Measurements from ENCODE around the gene DGKG.

Gene DGKG

DNA sequence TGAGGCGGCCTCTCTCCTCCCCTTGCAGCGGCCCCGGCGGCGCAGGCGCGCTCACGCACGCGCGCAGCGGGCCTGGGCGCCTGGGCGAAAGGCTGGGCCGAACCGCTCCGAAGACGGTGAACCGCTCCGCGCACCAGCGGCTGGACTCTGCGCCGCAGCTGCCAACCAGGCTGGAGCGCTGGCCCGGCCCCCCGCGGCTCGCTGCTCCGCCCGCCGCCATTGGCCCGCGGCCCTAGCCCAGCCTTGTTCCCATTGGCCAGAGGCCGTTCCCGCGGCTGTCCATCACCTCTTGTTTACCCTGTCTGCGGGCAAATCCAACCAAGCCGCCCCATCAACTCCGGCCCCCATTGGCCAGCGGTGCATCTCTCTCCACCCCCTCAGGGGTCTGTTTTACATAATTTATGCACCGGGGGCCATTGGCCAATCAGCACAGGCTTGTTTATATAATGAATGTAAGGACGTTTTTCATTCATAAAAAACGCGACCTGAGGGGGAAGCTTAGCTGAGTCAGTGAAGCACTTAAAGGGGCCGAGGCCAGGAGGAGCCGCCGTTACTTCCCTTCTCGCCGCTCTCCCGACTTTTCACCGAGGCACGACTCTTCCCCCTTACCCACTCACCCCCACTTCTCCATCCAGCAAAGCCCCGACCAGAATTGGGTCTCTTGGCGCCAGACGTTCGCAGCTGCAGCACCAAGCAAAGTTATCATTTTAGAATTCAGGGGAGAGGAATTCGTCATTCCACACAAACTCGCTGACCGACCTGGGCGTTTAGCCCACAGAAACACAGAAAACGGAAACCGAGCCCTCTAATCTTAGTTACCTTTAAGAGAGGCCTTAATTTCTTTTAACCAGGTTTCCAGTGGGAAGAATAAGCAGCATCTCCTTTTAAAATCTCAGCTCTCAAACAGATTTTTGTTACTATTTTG lies 252.8 kb downstream of the DGKG start, which contains the start of gene ETV5:
Gene ETV5 (minus strand): TSS at position 149 of the 925 bp plus-strand sequence. CDS start 3,221 bp downstream, outside the sequence.
- DNase-seq (ENCODE audit: low spot score in 2 of 2): peak; percentile 80 to 95
- ATAC-seq: peak; percentile 95
- H3K4me1 Mint-ChIP-seq: peaks cover 49% of the 10 kb centered on the region
- peak within 1 kb of the TSS; percentile 82 for H3K4me3 Mint-ChIP-seq
- peak within 1 kb of the TSS; percentile 63 for H3K27ac Mint-ChIP-seq
- no peaks in the 10 kb centered on the region for H3K9me3 Mint-ChIP-seq
- H3K36me3 Mint-ChIP-seq: peaks cover 28% of the 10 kb centered on the region

DNA sequence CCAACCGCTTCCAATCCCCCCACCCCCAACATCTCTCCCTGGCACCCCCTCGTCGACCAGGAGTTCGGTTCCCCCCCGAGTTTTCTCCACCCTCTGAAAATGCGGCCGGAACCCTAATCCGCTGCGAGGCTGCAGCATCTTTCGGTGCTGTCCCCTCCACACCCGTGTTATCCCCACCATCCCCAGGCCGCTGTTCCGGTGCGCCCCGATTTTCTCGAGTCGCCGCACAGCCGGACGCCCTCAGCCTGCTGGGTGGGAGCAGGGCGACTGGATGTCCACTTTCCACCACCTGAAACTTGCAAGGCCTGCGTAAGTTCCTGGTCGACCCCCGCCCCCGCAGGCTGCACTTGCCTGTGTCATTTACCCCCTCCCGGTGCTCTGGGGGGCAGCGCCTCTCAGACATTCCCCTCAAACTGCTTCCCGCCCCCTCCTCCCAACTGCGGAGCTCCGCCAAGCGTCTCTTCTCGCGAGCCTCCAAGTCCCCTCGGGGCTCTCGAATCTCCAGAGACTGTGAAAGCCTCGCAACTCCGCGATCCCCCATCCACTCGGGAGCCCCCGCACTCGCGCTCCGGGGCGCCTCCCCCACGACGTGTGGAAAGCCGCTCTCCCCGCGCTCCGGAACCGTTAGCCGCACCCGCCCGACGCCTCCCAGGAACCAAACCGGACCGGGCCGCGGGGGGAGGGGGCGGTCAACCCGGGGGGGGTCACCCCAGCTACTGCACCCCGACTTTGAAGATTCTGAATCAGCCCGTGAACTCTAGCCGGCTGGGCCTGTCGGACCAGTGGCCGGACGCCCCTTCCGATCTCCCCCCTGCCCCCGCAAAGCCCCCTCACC lies 253.7 kb downstream of the DGKG start:
- H3K27ac Mint-ChIP-seq: no peak overlapping the region
- ATAC-seq: peak; percentile 11
- H3K4me3 Mint-ChIP-seq: peak overlapping the region; percentile 82

DNA sequence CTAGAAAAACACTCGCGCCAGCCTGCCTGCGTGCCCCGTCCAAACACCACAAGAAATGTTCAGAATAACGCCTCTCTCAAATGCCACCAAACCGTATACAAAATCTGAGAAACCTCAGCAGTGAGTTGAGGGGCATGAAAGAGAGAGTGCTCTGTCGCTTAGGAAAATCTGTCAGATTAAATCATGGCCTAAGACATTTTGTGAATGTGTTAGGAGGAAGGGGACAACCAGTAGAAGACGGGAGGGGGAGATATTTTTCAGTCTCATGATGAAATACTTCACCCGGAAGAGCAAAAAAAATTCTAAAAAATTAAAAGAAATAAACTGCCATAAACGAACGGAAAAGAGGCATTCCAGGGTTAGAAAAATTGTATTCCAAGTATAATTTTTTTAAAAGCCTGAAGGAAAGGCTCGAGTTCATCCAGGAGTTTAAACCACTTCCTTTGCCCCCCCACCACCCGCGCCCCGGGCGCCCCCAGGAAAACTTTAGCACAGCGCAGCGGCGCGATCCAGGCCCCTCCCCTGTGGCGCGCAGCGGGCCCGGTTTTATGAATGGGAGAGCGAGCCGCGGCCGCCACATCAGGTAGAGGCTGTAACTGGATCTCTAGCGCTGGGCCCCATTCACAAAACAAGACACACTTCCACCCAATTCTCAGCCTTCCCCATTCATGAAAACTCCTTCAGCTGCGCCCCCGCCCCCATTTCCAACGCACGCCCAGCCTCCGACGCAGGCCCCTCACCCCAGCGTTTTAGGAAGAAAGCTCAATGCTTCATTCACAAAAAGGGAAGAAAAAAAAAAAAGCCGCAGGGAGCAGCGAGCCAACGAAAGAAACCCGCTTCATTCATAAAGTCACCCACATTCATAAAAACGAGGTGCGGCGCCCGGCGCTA lies 254.6 kb downstream of the DGKG start:
- ATAC-seq: no peak
- peaks cover 49% of the 10 kb centered on the region for H3K4me1 Mint-ChIP-seq
- no peak overlapping the region for H3K27ac Mint-ChIP-seq
- H3K36me3 Mint-ChIP-seq: peaks cover 28% of the 10 kb centered on the region
- DNase-seq (ENCODE audit: low spot score in 2 of 2): peak; percentile 9 to 57
- H3K9me3 Mint-ChIP-seq: no peaks in the 10 kb centered on the region
- peak overlapping the region; percentile 82 for H3K4me3 Mint-ChIP-seq

More for the DNA sequence above, 253.7 kb downstream of the DGKG start:
- Mint-ChIP-seq H3K36me3 (peaks cover 28% of the 10 kb centered on the region), H3K4me1 (peaks cover 49% of the 10 kb centered on the region), H3K9me3 (no peaks in the 10 kb centered on the region)
- peak in 1 of 2 donors; percentile 60 for DNase-seq (ENCODE audit: low spot score in 2 of 2)

DNA sequence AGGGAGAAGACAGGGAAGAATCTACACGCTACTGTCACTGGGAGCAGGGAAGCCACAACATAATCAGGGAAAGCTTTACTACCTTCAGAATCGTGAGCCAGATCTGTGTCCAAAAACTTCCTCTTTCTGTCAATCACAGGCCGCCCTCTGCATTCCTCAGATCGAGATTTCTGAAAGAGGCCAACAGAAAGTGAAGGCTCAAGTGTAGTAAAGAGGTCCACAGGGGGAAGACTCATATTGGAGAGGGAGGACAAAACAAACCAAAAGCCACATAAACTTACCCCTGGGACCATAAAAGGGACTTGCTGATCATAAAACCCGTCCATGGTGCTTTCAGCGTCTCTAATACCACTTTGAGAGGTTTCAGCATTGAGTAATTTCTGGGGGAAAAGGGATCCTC lies 256.5 kb downstream of the DGKG start:
- peaks cover 18% of the 10 kb centered on the region for H3K36me3 Mint-ChIP-seq
- ATAC-seq (no peak), DNase-seq (ENCODE audit: low spot score in 2 of 2) (no peak)
- H3K9me3 Mint-ChIP-seq: no peaks in the 10 kb centered on the region
- H3K27ac Mint-ChIP-seq: no peak overlapping the region
- H3K4me1 Mint-ChIP-seq: peaks cover 35% of the 10 kb centered on the region
- no peak overlapping the region for H3K4me3 Mint-ChIP-seq

DNA sequence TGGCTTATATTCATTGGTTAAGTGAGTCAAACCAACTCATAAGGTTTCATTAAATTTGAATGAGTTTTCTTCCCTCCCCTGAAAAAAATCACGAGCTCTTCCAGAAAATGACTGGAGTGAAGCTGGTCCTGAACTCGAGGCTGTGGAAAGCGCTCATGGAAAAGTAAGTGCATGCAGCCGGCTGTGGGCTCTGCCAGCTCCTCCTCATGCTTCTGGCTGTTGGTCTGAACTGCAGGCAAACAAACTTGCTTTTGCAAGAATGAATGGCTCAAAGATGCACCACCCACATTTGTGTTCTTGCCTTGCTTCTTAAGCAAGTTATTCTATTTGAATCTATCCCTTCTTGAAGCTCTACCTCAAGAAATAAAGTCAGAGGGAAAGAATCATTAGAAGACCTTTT lies 259.3 kb downstream of the DGKG start:
- Mint-ChIP-seq H3K36me3 (peaks cover 2% of the 10 kb centered on the region), H3K9me3 (no peaks in the 10 kb centered on the region), H3K4me3 (no peak overlapping the region), H3K4me1 (peaks cover 14% of the 10 kb centered on the region), H3K27ac (no peak overlapping the region)
- DNase-seq (ENCODE audit: low spot score in 2 of 2) (no peak), ATAC-seq (no peak)

DNA sequence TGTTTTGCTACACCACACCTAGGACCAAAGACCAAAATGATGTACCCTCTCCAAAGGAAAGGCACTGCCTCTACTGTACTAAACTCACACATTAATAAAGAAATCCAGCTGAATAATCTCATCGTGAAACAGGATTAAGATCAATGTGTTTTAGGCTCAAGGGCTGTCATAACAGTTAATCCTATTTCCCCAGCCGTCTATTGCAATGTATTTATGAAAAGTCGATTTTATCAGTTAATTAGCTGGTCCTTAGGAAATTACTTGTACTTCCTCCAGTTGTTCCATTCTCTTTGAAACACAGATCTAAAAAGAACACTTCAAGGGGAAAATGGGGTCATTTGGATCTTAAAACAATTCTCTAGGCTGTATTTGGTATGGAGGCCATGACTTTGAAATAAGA lies 261.6 kb downstream of the DGKG start:
- Mint-ChIP-seq H3K27ac (no peak overlapping the region), H3K4me3 (no peak overlapping the region), H3K9me3 (no peaks in the 10 kb centered on the region)

DNA sequence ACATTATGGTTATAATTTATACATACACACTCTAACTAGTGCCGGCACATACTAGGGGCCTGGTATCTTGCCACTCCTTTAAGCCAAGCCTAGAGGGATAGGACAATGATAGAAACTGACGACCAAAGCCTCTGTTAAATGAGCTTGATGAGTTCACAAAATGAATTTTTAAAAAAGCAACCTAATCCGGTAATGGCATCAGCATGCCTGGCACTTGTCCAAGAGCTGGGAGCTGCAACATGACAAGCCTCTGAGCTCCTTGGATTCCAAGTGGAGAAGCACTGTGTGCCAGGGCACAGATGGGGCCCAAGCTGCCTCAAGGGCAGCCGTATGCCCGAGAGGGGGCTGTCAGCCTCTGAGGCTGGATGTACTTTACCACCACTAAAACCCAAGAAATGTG lies 262.9 kb downstream of the DGKG start:
- ATAC-seq: no peak
- Mint-ChIP-seq H3K4me1 (peaks cover 6% of the 10 kb centered on the region), H3K27ac (no peak overlapping the region), H3K4me3 (no peak overlapping the region), H3K36me3 (no peaks in the 10 kb centered on the region), H3K9me3 (no peaks in the 10 kb centered on the region)
- DNase-seq (ENCODE audit: low spot score in 2 of 2): no peak

More for the DNA sequence above, 261.6 kb downstream of the DGKG start:
- DNase-seq (ENCODE audit: low spot score in 2 of 2): no peak
- ATAC-seq: no peak
- no peaks in the 10 kb centered on the region for H3K36me3 Mint-ChIP-seq
- peaks cover 6% of the 10 kb centered on the region for H3K4me1 Mint-ChIP-seq

DNA sequence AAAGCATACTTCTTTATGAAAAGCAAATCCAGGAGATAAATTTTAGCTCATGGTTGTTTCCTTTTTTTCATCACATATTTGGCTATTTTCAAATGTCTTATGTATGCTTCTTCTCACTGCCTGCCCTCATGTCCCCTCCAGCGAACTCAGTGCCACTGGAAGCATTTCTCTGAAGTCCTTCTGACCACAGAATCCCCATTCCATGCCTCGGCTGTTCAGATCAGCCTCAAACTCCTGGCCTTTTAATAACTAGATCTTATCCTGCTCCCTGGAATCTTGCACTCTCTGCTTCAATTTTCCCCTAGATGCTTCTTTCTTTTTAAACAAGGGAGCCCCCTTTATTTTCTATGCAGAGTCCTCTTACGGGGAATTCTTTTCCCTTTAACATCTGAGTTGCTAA lies 263.3 kb downstream of the DGKG start:
- Mint-ChIP-seq H3K36me3 (no peaks in the 10 kb centered on the region), H3K9me3 (no peaks in the 10 kb centered on the region), H3K27ac (no peak overlapping the region), H3K4me3 (no peak overlapping the region), H3K4me1 (peaks cover 6% of the 10 kb centered on the region)
- ATAC-seq (no peak), DNase-seq (ENCODE audit: low spot score in 2 of 2) (no peak)

DNA sequence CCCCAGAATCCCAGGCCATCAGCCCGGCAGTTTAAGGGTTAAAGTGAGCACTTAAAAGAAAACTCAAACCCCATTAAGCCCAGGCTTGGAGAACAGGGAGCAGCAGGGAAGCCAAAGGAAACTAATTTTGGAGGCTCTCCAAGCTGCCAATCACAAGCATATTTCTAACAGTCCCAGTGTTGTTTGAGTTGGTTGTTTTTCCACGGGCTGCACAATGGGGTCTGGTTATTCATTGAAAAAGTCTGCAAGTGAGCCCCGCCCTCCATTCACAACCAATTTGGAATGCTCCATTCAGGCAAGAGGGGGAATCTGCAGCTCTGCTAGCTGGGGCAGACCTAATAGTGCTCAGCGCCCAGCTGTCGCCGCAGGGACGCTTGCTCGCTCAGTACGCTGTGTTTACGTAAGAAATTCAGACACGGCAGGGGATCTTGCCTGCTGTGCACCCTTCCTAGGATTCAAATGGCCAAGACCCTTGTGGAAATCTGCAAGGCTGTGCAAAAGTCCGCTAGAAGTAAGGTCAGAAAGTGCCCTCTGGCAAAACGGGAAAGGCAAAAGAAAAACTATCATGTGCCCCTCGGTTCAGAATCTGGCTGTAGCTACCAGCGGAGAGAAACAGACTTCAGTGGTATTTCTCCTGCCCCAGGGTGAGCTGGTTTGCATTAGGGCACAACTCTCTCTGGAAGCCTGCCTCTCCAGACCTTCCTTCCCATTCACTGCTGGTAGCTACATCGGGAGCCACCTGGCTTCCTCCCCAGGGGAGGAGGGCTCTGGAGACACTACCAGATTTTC lies 264.2 kb downstream of the DGKG start:
- DNase-seq (ENCODE audit: low spot score in 2 of 2) (no peak), ATAC-seq (no peak)
- Mint-ChIP-seq H3K9me3 (no peaks in the 10 kb centered on the region), H3K36me3 (no peaks in the 10 kb centered on the region), H3K27ac (no peak overlapping the region), H3K4me3 (no peak overlapping the region), H3K4me1 (peaks cover 6% of the 10 kb centered on the region)

DNA sequence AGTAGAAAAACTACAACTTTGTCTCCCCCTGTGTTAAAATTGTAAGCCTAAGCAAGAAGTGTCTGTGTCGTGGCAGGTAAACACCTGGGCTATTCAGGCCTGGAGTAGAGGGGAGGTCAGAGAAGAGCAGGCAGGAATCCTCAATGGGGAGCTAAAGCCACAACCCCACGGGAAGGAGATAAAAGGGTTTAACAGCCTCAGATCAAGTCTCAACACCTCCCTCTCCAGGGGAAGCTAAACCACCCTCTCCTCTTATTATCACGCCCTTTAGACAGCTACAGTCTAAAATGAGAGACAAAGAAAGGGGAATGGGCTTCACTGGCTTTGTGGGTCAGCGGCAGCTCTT lies 264.7 kb downstream of the DGKG start:
- Mint-ChIP-seq H3K9me3 (no peaks in the 10 kb centered on the region), H3K4me3 (no peak overlapping the region), H3K27ac (no peak overlapping the region), H3K4me1 (peaks cover 6% of the 10 kb centered on the region), H3K36me3 (no peaks in the 10 kb centered on the region)
- no peak for DNase-seq (ENCODE audit: low spot score in 2 of 2)
- no peak for ATAC-seq
